Measurements from ENCODE around the gene TM9SF3.

Gene TM9SF3

GRCh38 chr10:96541921-96542320, 44.9 kb downstream of the TM9SF3 start:
- Histone ChIP-seq H4K91ac (ENCODE audit: low read depth, low read length) (no peak overlapping the region), H3K27ac (ENCODE audit: low read depth, low read length) (no peak overlapping the region), H3K27me3 (ENCODE audit: insufficient read depth, low read length) (no peaks in the 10 kb centered on the region), H3K79me2 (ENCODE audit: control insufficient read depth, insufficient read depth, low read length, poor library complexity) (no peaks in the 10 kb centered on the region), H3K4ac (ENCODE audit: low read depth, low read length) (no peak overlapping the region), H2AFZ (ENCODE audit: insufficient read depth, low read length, poor library complexity) (no peak overlapping the region), H3K18ac (ENCODE audit: low read length) (no peak overlapping the region), H2BK120ac (ENCODE audit: insufficient read depth, low read length, poor library complexity) (no peak overlapping the region), H4K12ac (ENCODE audit: low read depth, low read length) (no peak overlapping the region), H3K14ac (ENCODE audit: low read length) (no peak overlapping the region), H3K36me3 (ENCODE audit: control insufficient read depth in 1 of 2, insufficient read depth in 2 of 2, low read length in 2 of 2) (peaks cover 8 to 10% of the 10 kb centered on the region in 2 experiments), H2AK5ac (ENCODE audit: low read length) (no peak overlapping the region), H2BK12ac (ENCODE audit: low read length) (no peak overlapping the region), H4K8ac (ENCODE audit: low read depth, low read length) (no peak overlapping the region), H3K9ac (ENCODE audit: low read length) (no peak overlapping the region), H3K4me2 (ENCODE audit: low read length) (no peak overlapping the region), H3K4me1 (ENCODE audit: control insufficient read depth in 1 of 2, insufficient read depth in 2 of 2, low read length in 2 of 2) (no peaks in the 10 kb centered on the region), H3K4me3 (ENCODE audit: low read depth, low read length) (no peak overlapping the region), H3K9me3 (ENCODE audit: insufficient read depth, low read depth, low read length) (no peaks in the 10 kb centered on the region), H2BK5ac (ENCODE audit: low read depth, low read length, poor library complexity) (no peak overlapping the region), H3K79me1 (ENCODE audit: low read length) (no peaks in the 10 kb centered on the region), H3K23ac (ENCODE audit: low read length) (no peak overlapping the region)
- no CpG with 5 or more reads among the region's 2 CpGs for WGBS (ENCODE audit: extremely low coverage, insufficient coverage, insufficient read length)
- DNase-seq: no peak

GRCh38 chr10:96540240-96540639, 46.6 kb downstream of the TM9SF3 start:
- Histone ChIP-seq H3K27ac (ENCODE audit: low read depth, low read length) (no peak overlapping the region), H3K18ac (ENCODE audit: low read length) (no peak overlapping the region), H4K8ac (ENCODE audit: low read depth, low read length) (no peak overlapping the region), H3K79me2 (ENCODE audit: control insufficient read depth, insufficient read depth, low read length, poor library complexity) (no peaks in the 10 kb centered on the region), H2AK5ac (ENCODE audit: low read length) (no peak overlapping the region), H3K36me3 (ENCODE audit: control insufficient read depth in 1 of 2, insufficient read depth in 2 of 2, low read length in 2 of 2) (peaks cover 4 to 6% of the 10 kb centered on the region in 2 experiments), H3K14ac (ENCODE audit: low read length) (no peak overlapping the region), H2BK12ac (ENCODE audit: low read length) (no peak overlapping the region), H3K4me1 (ENCODE audit: control insufficient read depth in 1 of 2, insufficient read depth in 2 of 2, low read length in 2 of 2) (no peaks in the 10 kb centered on the region), H2BK5ac (ENCODE audit: low read depth, low read length, poor library complexity) (no peak overlapping the region), H4K91ac (ENCODE audit: low read depth, low read length) (no peak overlapping the region), H2AFZ (ENCODE audit: insufficient read depth, low read length, poor library complexity) (no peak overlapping the region), H3K9me3 (ENCODE audit: insufficient read depth, low read depth, low read length) (no peaks in the 10 kb centered on the region), H2BK120ac (ENCODE audit: insufficient read depth, low read length, poor library complexity) (no peak overlapping the region), H3K4me3 (ENCODE audit: low read depth, low read length) (no peak overlapping the region), H3K79me1 (ENCODE audit: low read length) (no peaks in the 10 kb centered on the region), H3K9ac (ENCODE audit: low read length) (no peak overlapping the region), H3K4me2 (ENCODE audit: low read length) (no peak overlapping the region), H3K23ac (ENCODE audit: low read length) (no peak overlapping the region), H4K12ac (ENCODE audit: low read depth, low read length) (no peak overlapping the region), H3K27me3 (ENCODE audit: insufficient read depth, low read length) (no peaks in the 10 kb centered on the region), H3K4ac (ENCODE audit: low read depth, low read length) (no peak overlapping the region)
- DNase-seq: no peak
- WGBS (ENCODE audit: extremely low coverage, insufficient coverage, insufficient read length): no CpG with 5 or more reads among the region's 3 CpGs

GRCh38 chr10:96538683-96539082, 48.1 kb downstream of the TM9SF3 start:
- Histone ChIP-seq H2BK120ac (ENCODE audit: insufficient read depth, low read length, poor library complexity) (no peak overlapping the region), H3K79me1 (ENCODE audit: low read length) (no peaks in the 10 kb centered on the region), H3K23ac (ENCODE audit: low read length) (no peak overlapping the region), H4K8ac (ENCODE audit: low read depth, low read length) (no peak overlapping the region), H3K4me2 (ENCODE audit: low read length) (no peak overlapping the region), H2AFZ (ENCODE audit: insufficient read depth, low read length, poor library complexity) (no peak overlapping the region), H3K18ac (ENCODE audit: low read length) (no peak overlapping the region), H4K12ac (ENCODE audit: low read depth, low read length) (no peak overlapping the region), H2BK5ac (ENCODE audit: low read depth, low read length, poor library complexity) (no peak overlapping the region), H3K79me2 (ENCODE audit: control insufficient read depth, insufficient read depth, low read length, poor library complexity) (no peaks in the 10 kb centered on the region), H3K27ac (ENCODE audit: low read depth, low read length) (no peak overlapping the region), H3K9ac (ENCODE audit: low read length) (no peak overlapping the region), H3K4me3 (ENCODE audit: low read depth, low read length) (no peak overlapping the region), H3K4ac (ENCODE audit: low read depth, low read length) (no peak overlapping the region), H3K14ac (ENCODE audit: low read length) (no peak overlapping the region), H2AK5ac (ENCODE audit: low read length) (no peak overlapping the region), H3K4me1 (ENCODE audit: control insufficient read depth in 1 of 2, insufficient read depth in 2 of 2, low read length in 2 of 2) (no peaks in the 10 kb centered on the region), H3K36me3 (ENCODE audit: control insufficient read depth in 1 of 2, insufficient read depth in 2 of 2, low read length in 2 of 2) (peaks cover 4 to 6% of the 10 kb centered on the region in 2 experiments), H4K91ac (ENCODE audit: low read depth, low read length) (no peak overlapping the region), H3K9me3 (ENCODE audit: insufficient read depth, low read depth, low read length) (no peaks in the 10 kb centered on the region), H2BK12ac (ENCODE audit: low read length) (no peak overlapping the region), H3K27me3 (ENCODE audit: insufficient read depth, low read length) (no peaks in the 10 kb centered on the region)
- DNase-seq: peak in 1 of 2 donors; percentile 39
- WGBS (ENCODE audit: extremely low coverage, insufficient coverage, insufficient read length): no CpG with 5 or more reads among the region's 1 CpG

- Histone ChIP-seq H3K14ac (ENCODE audit: low read length) (no peak overlapping the region), H3K36me3 (ENCODE audit: control insufficient read depth in 1 of 2, insufficient read depth in 2 of 2, low read length in 2 of 2) (peaks cover 3 to 8% of the 10 kb centered on the region in 2 experiments), H2AK5ac (ENCODE audit: low read length) (no peak overlapping the region), H3K27ac (ENCODE audit: low read depth, low read length) (no peak overlapping the region), H3K4ac (ENCODE audit: low read depth, low read length) (no peak overlapping the region), H3K27me3 (ENCODE audit: insufficient read depth, low read length) (no peaks in the 10 kb centered on the region), H2BK120ac (ENCODE audit: insufficient read depth, low read length, poor library complexity) (no peak overlapping the region), H4K12ac (ENCODE audit: low read depth, low read length) (no peak overlapping the region), H3K4me2 (ENCODE audit: low read length) (no peak overlapping the region), H2BK5ac (ENCODE audit: low read depth, low read length, poor library complexity) (no peak overlapping the region), H3K79me2 (ENCODE audit: control insufficient read depth, insufficient read depth, low read length, poor library complexity) (no peaks in the 10 kb centered on the region), H3K9me3 (ENCODE audit: insufficient read depth, low read depth, low read length) (no peaks in the 10 kb centered on the region), H2BK12ac (ENCODE audit: low read length) (no peak overlapping the region), H3K79me1 (ENCODE audit: low read length) (no peaks in the 10 kb centered on the region), H3K4me1 (ENCODE audit: control insufficient read depth in 1 of 2, insufficient read depth in 2 of 2, low read length in 2 of 2) (no peaks in the 10 kb centered on the region), H4K91ac (ENCODE audit: low read depth, low read length) (no peak overlapping the region), H2AFZ (ENCODE audit: insufficient read depth, low read length, poor library complexity) (no peak overlapping the region), H4K8ac (ENCODE audit: low read depth, low read length) (no peak overlapping the region), H3K4me3 (ENCODE audit: low read depth, low read length) (no peak overlapping the region), H3K18ac (ENCODE audit: low read length) (no peak overlapping the region), H3K9ac (ENCODE audit: low read length) (no peak overlapping the region), H3K23ac (ENCODE audit: low read length) (no peak overlapping the region)
- DNase-seq: no peak
- WGBS (ENCODE audit: extremely low coverage, insufficient coverage, insufficient read length): no CpG with 5 or more reads among the region's 1 CpG
Measured at GRCh38 chr10:96536129-96536528, 50.7 kb downstream of the TM9SF3 start.
